ENCODE measurements around the gene ZNF423.

ZNF423 gene

DNA sequence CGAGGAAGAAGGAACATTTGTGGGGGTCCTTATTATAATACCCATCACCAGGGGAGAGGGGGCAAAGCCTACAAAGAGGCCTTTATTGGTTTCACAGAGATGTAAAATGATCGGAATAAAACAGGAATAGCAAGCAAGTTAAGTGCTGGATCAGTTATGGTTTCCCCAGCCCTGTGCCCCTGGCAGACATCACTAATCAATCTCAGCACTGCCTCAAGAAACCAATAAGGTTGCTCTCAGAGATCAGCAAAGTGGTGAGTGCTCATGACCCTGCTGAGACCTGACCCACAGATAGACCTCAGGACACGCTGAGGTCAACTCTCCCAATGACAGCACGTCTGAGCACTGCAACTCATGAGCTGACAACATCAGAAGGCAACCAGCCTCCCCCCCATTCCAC, 66.3 kb downstream of the ZNF423 start:
- no peak for DNase-seq (ENCODE audit: low read depth)
- TF ChIP-seq, protein P1, sequence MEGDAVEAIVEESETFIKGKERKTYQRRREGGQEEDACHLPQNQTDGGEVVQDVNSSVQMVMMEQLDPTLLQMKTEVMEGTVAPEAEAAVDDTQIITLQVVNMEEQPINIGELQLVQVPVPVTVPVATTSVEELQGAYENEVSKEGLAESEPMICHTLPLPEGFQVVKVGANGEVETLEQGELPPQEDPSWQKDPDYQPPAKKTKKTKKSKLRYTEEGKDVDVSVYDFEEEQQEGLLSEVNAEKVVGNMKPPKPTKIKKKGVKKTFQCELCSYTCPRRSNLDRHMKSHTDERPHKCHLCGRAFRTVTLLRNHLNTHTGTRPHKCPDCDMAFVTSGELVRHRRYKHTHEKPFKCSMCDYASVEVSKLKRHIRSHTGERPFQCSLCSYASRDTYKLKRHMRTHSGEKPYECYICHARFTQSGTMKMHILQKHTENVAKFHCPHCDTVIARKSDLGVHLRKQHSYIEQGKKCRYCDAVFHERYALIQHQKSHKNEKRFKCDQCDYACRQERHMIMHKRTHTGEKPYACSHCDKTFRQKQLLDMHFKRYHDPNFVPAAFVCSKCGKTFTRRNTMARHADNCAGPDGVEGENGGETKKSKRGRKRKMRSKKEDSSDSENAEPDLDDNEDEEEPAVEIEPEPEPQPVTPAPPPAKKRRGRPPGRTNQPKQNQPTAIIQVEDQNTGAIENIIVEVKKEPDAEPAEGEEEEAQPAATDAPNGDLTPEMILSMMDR (IDR thresholded peaks at IDR 0.05; ENCODE audit: insufficient read depth, low read depth, low read length, missing control alignments) = no peak
- no peak overlapping the region for H3K4me3 ChIP-seq (ENCODE audit: low read depth, low read length)

DNA sequence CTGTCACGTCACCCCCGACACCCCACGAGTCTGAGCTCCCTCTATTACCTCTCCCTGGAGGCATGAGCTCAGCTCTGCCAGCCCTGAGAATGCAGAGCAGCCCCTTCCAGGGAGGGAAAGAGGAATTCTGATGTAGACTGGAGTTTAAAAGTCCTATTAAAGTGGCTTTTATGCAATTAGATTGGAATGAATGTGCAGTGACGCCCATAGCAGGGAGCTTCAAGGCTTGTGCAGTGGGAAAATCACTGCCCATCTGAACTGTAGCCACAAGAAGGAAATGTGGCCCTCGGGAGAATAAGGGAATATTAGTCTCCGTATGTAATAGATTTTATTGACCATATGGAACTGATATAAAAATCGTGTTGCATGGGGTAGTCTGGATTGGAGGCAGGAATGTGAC, 66.9 kb downstream of the ZNF423 start:
- DNase-seq (ENCODE audit: low read depth) = no peak
- TF ChIP-seq, protein P1 (IDR thresholded peaks at IDR 0.05; ENCODE audit: insufficient read depth, low read depth, low read length, missing control alignments) = no peak
- H3K4me3 ChIP-seq (ENCODE audit: low read depth, low read length) = no peak overlapping the region

DNA sequence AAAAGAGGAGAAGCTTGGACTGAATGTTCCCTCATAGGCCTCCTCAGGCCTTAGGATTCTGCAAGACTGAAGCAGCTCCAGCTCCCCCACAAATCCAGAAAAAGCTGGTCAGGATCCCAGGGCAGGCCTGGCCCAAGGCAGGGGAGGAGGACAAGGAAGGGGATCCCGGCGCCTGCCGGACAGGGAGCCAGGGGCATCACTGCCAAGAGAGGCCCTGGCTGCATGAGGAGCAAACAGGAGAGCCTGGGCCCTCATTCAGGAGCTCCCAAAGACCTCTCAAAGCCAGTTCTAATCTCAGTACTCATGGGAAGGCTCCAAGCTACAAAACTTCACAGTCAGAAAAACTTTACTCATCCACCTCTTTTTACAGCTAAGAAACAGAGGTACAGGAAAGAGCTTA, 67.3 kb downstream of the ZNF423 start:
- TF ChIP-seq, protein P1 (IDR thresholded peaks at IDR 0.05; ENCODE audit: insufficient read depth, low read depth, low read length, missing control alignments) = no peak
- no peak for DNase-seq (ENCODE audit: low read depth)
- H3K4me3 ChIP-seq (ENCODE audit: low read depth, low read length) = no peak overlapping the region

DNA sequence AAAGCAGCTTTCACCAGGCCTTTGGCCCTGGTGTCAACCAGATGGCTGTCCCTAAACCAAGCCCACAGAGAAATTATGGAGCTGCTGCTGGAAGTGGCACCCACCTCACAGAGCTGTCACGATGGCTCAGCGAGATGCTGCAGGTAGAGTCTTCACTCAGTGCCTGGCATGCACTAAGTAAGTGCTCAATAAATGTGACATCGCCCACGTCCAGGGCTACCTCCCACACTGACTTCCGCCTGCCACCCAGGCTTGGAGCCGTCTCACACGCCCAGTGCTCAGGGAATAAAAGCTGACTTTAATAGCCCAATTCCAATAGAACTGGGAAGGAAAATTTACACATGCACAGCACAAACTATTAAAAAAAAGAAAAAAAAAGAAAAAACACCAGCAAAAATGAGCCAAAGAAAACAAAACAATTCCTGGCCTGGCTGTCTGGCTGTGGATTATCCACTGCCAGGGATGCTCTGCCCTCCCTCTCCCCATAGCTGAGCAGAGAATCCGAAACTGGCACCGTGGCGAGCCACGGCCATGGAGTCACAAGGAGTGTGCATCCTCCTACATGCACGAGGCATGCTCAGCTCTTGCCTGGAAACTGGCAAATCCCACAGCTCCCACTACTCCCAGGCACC, 68.9 kb downstream of the ZNF423 start:
- TF ChIP-seq, protein P1 (IDR thresholded peaks at IDR 0.05; ENCODE audit: insufficient read depth, low read depth, low read length, missing control alignments) = no peak
- no peak overlapping the region for H3K4me3 ChIP-seq (ENCODE audit: low read depth, low read length)
- DNase-seq (ENCODE audit: low read depth) = no peak

DNA sequence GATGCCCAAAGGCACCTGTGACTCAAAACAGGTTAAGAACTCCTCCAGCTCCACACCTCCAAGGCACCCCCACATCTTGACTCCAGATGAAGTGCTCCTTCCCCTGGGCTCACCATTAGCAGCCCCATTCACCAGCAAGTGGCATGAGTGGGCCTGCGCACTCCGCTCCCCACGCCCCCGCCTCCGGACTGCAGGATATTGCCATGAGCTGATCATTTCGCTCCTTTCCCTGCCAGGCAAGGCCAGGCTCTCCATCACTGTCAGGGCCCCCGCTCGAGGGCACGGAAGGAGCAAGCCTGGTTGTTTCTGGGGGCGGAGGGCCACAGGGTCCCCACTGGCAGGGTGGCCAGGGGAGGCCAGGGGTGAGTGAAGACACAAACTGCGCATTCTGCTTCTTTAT, 69.9 kb downstream of the ZNF423 start:
- TF ChIP-seq, protein P1 (IDR thresholded peaks at IDR 0.05; ENCODE audit: insufficient read depth, low read depth, low read length, missing control alignments) = no peak
- H3K4me3 ChIP-seq (ENCODE audit: low read depth, low read length) = no peak overlapping the region
- DNase-seq (ENCODE audit: low read depth) = no peak

DNA sequence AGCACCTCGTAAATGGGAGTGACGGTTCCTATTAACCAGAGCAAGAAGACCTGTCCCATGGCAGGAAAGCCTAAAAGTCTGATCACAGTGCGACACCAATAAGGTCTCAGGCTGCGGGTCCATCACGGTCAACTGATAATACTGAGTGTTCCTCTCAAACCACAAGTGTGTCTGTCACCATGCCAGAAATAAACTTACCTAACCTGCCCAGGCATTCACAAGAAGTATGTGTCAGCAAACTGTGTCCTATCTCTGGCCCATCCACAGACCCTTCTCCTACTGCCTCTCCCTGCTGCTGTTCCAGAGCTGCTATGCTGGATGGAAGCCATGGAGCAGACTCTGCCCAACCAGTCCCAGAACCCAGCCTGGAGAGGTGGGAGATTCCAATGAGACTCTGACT, 73.5 kb downstream of the ZNF423 start:
- no peak for DNase-seq (ENCODE audit: low read depth)
- TF ChIP-seq, protein P1 (IDR thresholded peaks at IDR 0.05; ENCODE audit: insufficient read depth, low read depth, low read length, missing control alignments) = no peak

DNA sequence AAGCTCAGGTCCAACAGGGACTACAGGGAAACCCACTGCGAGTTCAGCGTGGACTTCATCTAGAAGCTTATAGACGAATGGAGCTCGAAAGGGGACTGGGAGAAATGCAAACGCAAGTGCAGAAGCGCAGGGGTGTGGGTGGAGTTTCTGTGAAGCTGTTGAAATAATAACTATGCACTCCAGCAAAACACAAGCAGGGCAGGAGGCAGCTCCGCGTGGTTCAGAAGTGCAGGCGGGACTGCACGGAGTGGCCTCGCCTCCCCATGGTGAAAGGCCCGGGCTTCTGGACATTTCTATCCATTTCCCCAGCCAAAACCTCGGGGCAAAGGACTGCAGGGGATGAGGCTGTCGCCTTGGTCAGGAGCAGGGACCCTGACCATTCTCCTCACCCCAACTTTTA, 74.5 kb downstream of the ZNF423 start:
- TF ChIP-seq, protein P1 (IDR thresholded peaks at IDR 0.05; ENCODE audit: insufficient read depth, low read depth, low read length, missing control alignments) = no peak
- no peak for DNase-seq (ENCODE audit: low read depth)
- no peak overlapping the region for H3K4me3 ChIP-seq (ENCODE audit: low read depth, low read length)

More for the DNA sequence above, 73.5 kb downstream of the ZNF423 start:
- no peak overlapping the region for H3K4me3 ChIP-seq (ENCODE audit: low read depth, low read length)
